ENCODE measurements around the gene GLT1D1.
"Not testable (repeated sequence)": the region's sequence is repeated elsewhere in the genome, so short reads cannot be mapped to it uniquely, and the experiment has no call there.

The GLT1D1 gene

DNA sequence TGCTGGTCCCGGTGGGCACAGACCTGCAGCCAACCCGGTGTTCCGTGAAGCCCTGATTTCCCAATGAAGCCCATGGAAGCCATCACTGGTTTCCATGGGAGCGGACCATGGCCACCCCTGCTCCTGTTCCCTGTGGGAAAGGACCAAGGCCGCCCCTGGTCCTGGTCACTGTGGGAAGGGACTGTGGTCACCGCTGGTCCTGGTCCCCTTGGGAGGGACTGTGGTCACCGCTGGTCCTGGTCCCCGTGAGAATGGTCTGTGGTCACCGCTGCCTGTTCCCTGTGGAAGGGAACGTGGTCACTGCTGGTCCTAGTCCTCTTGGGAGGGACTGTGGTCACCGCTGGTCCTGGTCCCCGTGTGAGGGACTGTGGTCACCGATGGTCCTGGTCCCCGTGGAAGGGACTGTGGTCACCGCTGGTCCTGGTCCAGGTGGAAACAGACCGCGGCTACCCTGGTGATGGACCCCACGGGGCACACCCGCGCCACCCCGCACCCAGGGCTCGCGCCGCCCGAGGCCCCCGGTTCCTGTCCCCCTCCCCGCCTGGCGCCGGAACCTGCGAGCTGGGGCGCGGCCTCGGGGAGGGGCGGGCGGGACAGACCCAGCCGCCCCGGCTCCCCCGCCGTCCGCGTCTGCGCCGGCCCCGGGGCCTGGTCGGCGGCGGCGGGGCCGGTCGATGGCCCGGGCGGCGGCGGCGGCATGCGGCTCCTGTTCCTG lies at the start of gene GLT1D1:
TSS of gene GLT1D1 (plus strand) at position 594 of the 715 bp plus-strand sequence. CDS start at position 698, 104 bp downstream.
- no peak within 1 kb of the TSS for H3K4me3 ChIP-seq (ENCODE audit: low read depth, low read length)
- TF ChIP-seq, protein P1, sequence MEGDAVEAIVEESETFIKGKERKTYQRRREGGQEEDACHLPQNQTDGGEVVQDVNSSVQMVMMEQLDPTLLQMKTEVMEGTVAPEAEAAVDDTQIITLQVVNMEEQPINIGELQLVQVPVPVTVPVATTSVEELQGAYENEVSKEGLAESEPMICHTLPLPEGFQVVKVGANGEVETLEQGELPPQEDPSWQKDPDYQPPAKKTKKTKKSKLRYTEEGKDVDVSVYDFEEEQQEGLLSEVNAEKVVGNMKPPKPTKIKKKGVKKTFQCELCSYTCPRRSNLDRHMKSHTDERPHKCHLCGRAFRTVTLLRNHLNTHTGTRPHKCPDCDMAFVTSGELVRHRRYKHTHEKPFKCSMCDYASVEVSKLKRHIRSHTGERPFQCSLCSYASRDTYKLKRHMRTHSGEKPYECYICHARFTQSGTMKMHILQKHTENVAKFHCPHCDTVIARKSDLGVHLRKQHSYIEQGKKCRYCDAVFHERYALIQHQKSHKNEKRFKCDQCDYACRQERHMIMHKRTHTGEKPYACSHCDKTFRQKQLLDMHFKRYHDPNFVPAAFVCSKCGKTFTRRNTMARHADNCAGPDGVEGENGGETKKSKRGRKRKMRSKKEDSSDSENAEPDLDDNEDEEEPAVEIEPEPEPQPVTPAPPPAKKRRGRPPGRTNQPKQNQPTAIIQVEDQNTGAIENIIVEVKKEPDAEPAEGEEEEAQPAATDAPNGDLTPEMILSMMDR (IDR thresholded peaks at IDR 0.05; ENCODE audit: control insufficient read depth, extremely low read depth, insufficient read depth): no peak
- DNase-seq (ENCODE audit: low read depth): no peak

DNA sequence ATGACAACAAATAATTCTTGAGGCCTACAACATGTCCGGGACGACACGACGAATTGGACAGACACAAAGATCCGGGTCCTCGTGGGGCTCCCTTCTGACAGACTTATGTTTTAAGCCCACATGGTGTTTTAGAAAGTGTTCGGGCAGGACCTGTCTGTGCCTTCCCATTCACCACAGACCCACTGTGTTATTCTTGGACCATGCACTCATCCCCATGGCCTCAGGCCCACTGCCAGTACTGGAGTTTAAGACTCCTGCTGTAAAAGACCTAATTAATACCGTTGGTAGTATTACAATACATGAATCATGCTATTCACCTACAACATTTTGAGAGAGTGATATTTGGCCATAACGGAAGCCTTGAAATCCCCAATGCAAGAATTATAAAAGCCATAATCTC lies 49.5 kb upstream of the GLT1D1 start:
- H3K4me3 ChIP-seq (ENCODE audit: low read depth, low read length): no peak overlapping the region
- TF ChIP-seq, protein P1 (IDR thresholded peaks at IDR 0.05; ENCODE audit: control insufficient read depth, extremely low read depth, insufficient read depth): no peak
- DNase-seq (ENCODE audit: low read depth): no peak

DNA sequence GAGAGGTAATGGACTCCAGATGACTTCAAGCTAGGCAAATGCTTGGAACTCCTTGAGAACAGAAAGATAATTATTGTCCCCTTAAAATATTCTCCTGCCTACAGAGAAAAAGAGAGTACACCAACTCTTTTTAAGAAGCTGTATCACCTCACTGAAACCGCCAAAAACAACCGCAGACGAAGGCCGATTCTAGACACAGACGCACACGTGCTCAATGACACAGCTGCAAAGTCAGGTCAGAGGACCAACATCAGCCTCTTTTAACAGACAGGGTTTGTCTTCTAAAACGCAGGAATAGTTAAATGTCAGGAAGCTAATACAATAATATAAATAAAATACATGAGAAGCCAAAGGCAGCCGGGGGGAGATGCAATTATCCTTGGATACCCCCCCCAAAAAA lies 48.5 kb upstream of the GLT1D1 start:
- no peak for DNase-seq (ENCODE audit: low read depth)
- H3K4me3 ChIP-seq (ENCODE audit: low read depth, low read length): no peak overlapping the region
- TF ChIP-seq, protein P1 (IDR thresholded peaks at IDR 0.05; ENCODE audit: control insufficient read depth, extremely low read depth, insufficient read depth): no peak

DNA sequence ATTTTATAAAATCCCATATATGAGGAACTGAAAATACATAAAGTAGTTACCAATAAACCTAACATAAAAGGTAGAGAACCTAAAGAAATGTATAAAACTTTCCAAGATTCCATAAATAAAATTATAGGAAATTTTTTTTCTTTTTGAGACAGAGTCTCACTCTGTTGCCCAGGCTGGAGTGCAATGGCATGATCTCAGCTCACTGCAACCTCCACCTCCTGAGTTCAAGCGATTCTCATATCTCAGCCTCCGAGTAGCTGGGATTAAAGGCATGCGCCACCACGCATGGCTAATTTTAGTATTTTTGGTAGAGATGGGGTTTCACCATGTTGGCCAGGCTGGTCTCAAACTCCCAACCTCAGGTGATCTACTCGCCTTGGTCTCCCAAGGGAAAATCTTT lies 47.9 kb upstream of the GLT1D1 start:
- not testable (repeated sequence) for H3K4me3 ChIP-seq (ENCODE audit: low read depth, low read length); DNase-seq (ENCODE audit: low read depth)

DNA sequence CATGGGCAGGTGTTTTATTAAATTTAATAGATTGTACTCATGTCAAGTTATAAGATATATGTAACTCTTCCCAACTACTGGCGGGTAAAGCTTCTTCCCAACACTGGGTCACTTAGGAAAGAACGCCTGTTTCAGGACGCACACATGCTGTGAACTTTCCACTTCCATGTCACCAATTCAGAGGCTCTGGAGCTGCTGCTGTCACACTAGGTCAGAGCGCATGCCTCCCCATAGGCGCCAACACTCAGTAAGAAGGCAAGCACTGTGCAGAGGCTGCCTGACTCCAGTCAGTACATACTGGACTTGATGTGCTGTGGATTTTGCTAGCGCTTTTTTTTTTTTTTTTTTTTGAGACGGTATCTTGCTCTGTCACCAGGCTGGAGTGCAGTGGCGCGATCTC lies 46.7 kb upstream of the GLT1D1 start:
- H3K4me3 ChIP-seq (ENCODE audit: low read depth, low read length): no peak overlapping the region
- no peak for DNase-seq (ENCODE audit: low read depth)
- TF ChIP-seq, protein P1 (IDR thresholded peaks at IDR 0.05; ENCODE audit: control insufficient read depth, extremely low read depth, insufficient read depth): no peak

DNA sequence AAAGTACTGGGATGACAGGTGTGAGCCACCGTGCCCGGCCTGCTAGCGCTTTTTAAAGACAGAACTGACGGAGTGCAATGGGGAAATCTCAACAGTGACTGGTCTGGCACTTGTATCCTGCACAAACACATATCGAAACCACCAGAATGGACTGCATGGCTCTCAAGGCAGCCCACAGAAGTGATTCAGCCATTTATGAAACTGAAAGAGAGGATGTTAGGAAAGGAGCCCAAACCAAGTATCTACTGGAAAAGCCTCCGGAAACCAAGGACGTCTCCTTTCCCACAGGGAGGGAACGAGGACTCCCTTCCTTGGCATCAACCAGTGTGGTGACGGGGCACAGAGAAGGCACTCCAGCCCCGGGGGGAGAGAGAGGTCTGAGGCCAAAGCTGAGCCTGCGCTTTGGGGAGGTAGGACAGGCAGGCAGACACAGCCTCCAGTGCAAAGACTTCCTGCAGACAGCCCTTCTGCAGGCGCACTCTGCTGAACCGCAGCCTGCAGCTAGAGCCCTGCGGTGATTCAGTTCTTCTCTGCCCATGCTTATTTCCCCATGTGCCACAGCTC lies 46.0 kb upstream of the GLT1D1 start:
- TF ChIP-seq, protein P1 (IDR thresholded peaks at IDR 0.05; ENCODE audit: control insufficient read depth, extremely low read depth, insufficient read depth): no peak
- no peak for DNase-seq (ENCODE audit: low read depth)
- H3K4me3 ChIP-seq (ENCODE audit: low read depth, low read length): no peak overlapping the region

DNA sequence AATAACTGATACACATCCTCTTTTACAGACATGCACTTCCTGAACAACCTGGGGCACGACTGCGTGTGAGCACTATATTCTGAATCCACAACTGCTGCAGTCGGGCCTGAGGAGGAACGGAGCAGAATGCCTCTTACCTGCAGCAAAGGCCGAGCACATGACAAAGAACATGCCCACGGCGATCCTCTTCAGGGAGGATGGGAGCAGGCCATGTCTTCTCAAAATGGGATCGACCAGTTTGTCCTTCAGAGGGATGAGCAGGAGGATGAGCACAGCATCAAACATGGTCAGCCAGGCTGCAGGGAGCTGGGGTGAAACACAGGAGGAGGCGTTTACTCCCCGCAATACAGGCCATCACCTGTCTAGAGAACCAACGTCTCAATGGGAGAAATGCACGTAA lies 44.6 kb upstream of the GLT1D1 start:
- H3K4me3 ChIP-seq (ENCODE audit: low read depth, low read length): no peak overlapping the region
- TF ChIP-seq, protein P1 (IDR thresholded peaks at IDR 0.05; ENCODE audit: control insufficient read depth, extremely low read depth, insufficient read depth): no peak
- no peak for DNase-seq (ENCODE audit: low read depth)

Data from LNCaP clone FGC (cell line).